PC-9 (cell line): ENCODE results near the gene SLX9.

Experiments used
- CTCF ChIP-seq: fragments of 200-600 bp; sonication (generic); conservative IDR thresholded peaks from 2 replicates; pipeline ENCODE4 v1.6.1; 2017; ENCODE audit warnings: mixed run types, antibody characterized with exemption, mild to moderate bottlenecking, moderate library complexity
- EZH2 ChIP-seq: fragments of 200-600 bp; sonication (generic); IDR thresholded peaks from 2 replicates; pipeline ENCODE4 v1.8.0; 2017; ENCODE audit warnings: antibody characterized with exemption, low read depth

- TF ChIP-seq CTCF (no peak), EZH2 (no peak)
These were observed 40.7 kb upstream of the SLX9 start for GRCh38 chr21:44898851-44899767.
